Endothelial cell of umbilical vein (primary cell): ENCODE results near the gene SLC16A2. TPM values are rescaled to one million over a fixed set of nuclear protein-coding genes. Genes with fewer than 3 reads are reported as not detected.

ENCODE experiments used
- BruUV-seq: library from RNA; stranded (reverse); fragments of 400-500 nt; replicated peaks from 2 replicates; lab custom pipeline; 2021; lab: Mats Ljungman, UMichigan
- CTCF ChIA-PET: fragments of 300-600, 350-600 bp; sonication (Branson Sonifier 250); formaldehyde crosslinking; loops from one replicate; lab custom pipeline; 2021; ENCODE audit warnings: antibody characterized with exemption, inconsistent platforms; lab: Charles Lee
- POLR2A ChIA-PET: fragments of 300-600, 350-600 bp; sonication (Branson Sonifier 250); formaldehyde crosslinking; loops from one replicate; lab custom pipeline; 2021; ENCODE audit warnings: antibody characterized with exemption, inconsistent platforms; lab: Charles Lee
- DNase-seq: peaks from one replicate; pipeline ENCODE4 v3.0.0-alpha.2; 2011; ENCODE audit warnings: low read depth, low spot score
- FAIRE-seq: peaks from 2 replicates; lab custom pipeline; 2011; peaks lifted over from hg19 to GRCh38; lab: Jason Lieb, UNC
- H2AFZ ChIP-seq: 2 replicates; pipeline ENCODE4 v1.6.0; 2012; ENCODE audit warnings: low read depth, low read length, control low read depth, inconsistent platforms
- H3K27ac ChIP-seq: 2 replicates; pipeline ENCODE4 v1.5.1; 2011; ENCODE audit warnings: low read depth, mild to moderate bottlenecking, control low read depth, low read length, moderate library complexity; ENCODE audit not compliant: insufficient read depth
- H3K27me3 ChIP-seq, 2 experiments: 2 replicates each; pipeline versions ENCODE4 v1.6.0 to v1.6.1; 2011; ENCODE audit warnings: low read length in 2 of 2, mixed read lengths in 1 of 2; ENCODE audit not compliant: control insufficient read depth in 2 of 2, insufficient read depth in 2 of 2
- H3K36me3 ChIP-seq, 2 experiments: 2 replicates in 1 of 2; 3 replicates in 1 of 2; pipeline ENCODE4 v1.5.1; 2011; ENCODE audit warnings: low read length in 2 of 2, mild to moderate bottlenecking in 1 of 2, moderate library complexity in 1 of 2; ENCODE audit not compliant: control insufficient read depth in 2 of 2, insufficient read depth in 2 of 2; ENCODE audit errors: extremely low read depth in 1 of 2
- H3K4me1 ChIP-seq: 3 replicates; pipeline ENCODE4 v1.5.1; 2011; ENCODE audit warnings: mild to moderate bottlenecking, low read length; ENCODE audit not compliant: control insufficient read depth, insufficient read depth; ENCODE audit errors: extremely low read depth
- H3K4me2 ChIP-seq: 2 replicates; pipeline ENCODE4 v1.6.1; 2011; ENCODE audit warnings: low read length, control low read depth, mixed read lengths; ENCODE audit not compliant: insufficient read depth
- H3K4me3 ChIP-seq, 3 experiments: fragments of 200-600 bp in 1 of 3; sonication (generic), shearing (Covaris generic) in 1 of 3; replicated peaks in 1 of 3; 2 replicates each; pipeline ENCODE4 v1.5.1; 2011 to 2016; ENCODE audit warnings: control low read depth in 3 of 3, low read length in 3 of 3, mild to moderate bottlenecking in 2 of 3, inconsistent platforms in 1 of 3, low read depth in 1 of 3, moderate library complexity in 1 of 3; ENCODE audit not compliant: insufficient read depth in 1 of 3
- H3K79me2 ChIP-seq: 2 replicates; pipeline ENCODE4 v1.6.0; 2012; ENCODE audit warnings: low read length, inconsistent platforms; ENCODE audit not compliant: control insufficient read depth, insufficient read depth
- H3K9ac ChIP-seq: replicated peaks from 2 replicates; pipeline ENCODE3; 2011; ENCODE audit warnings: low read length, control low read depth; ENCODE audit not compliant: insufficient read depth; ENCODE audit errors: extremely low read depth
- H3K9me1 ChIP-seq: replicated peaks from 3 replicates; pipeline ENCODE4 v1.6.0; 2011; ENCODE audit warnings: mild to moderate bottlenecking, low read length; ENCODE audit not compliant: control insufficient read depth, insufficient read depth; ENCODE audit errors: extremely low read depth
- H3K9me3 ChIP-seq: replicated peaks from 2 replicates; pipeline ENCODE4 v1.5.1; 2012; ENCODE audit warnings: low read length, inconsistent platforms; ENCODE audit not compliant: control insufficient read depth, insufficient read depth
- H4K20me1 ChIP-seq: replicated peaks from 2 replicates; pipeline ENCODE3; 2011; ENCODE audit warnings: mild to moderate bottlenecking, low read length; ENCODE audit not compliant: control insufficient read depth, insufficient read depth; ENCODE audit errors: extremely low read depth
- CTCF ChIP-seq, 2 donors: IDR thresholded peaks; 1 replicate in 1 of 2; 2 replicates in 1 of 2; pipeline ENCODE4 v1.5.1; 2011; ENCODE audit warnings: low read length in 2 of 2, mild to moderate bottlenecking in 2 of 2, moderate library complexity in 2 of 2, control low read depth in 1 of 2, inconsistent platforms in 1 of 2, low read depth in 1 of 2; ENCODE audit not compliant: insufficient read depth in 1 of 2; ENCODE audit errors: extremely low read depth in 1 of 2
- EZH2 ChIP-seq: IDR thresholded peaks from 2 replicates; pipeline ENCODE4 v1.6.1; 2012; ENCODE audit warnings: borderline replicate concordance, low read depth, mild to moderate bottlenecking, moderate library complexity, low read length, inconsistent platforms; ENCODE audit not compliant: severe bottlenecking
- GATA2 ChIP-seq: IDR thresholded peaks from 2 replicates; pipeline ENCODE4 v1.7.0; 2011; ENCODE audit warnings: low read depth, mild to moderate bottlenecking, moderate library complexity, mixed read lengths, low read length; ENCODE audit not compliant: insufficient read length, insufficient read depth
- JUN ChIP-seq: IDR thresholded peaks from 2 replicates; pipeline ENCODE4 v1.6.1; 2011; ENCODE audit warnings: borderline replicate concordance, low read depth; ENCODE audit not compliant: insufficient read length, insufficient read depth
- MYC ChIP-seq: IDR thresholded peaks from one replicate; pipeline ENCODE4 v1.6.1; 2011; ENCODE audit warnings: mild to moderate bottlenecking, low read depth, low read length
- POLR2AphosphoS5 ChIP-seq: IDR thresholded peaks from 2 replicates; pipeline ENCODE4 v1.6.1; 2012; ENCODE audit warnings: low read depth, mild to moderate bottlenecking, control low read depth, low read length, moderate library complexity; ENCODE audit not compliant: insufficient read depth
- dilution Hi-C: fragments of 300-500 bp; cut with MboI; formaldehyde crosslinking; loops from one replicate; pipeline ENCODE4 v1.15.0; 2019; ENCODE audit warnings: low sequenced_read_pairs; ENCODE audit not compliant: extremely low pct_ligation_motif_present
- intact Hi-C: fragments of 100-400 bp; cut with micrococcal nuclease; formaldehyde crosslinking; loops from one replicate; pipeline ENCODE4 v1.10.0; 2022
- polyA plus RNA-seq, 4 experiments: library from polyadenylated mRNA; depleted of rRNA in 3 of 4; stranded (reverse) in 3 of 4; unstranded in 1 of 4; fragments of >200 nt; gene quantifications; 2 replicates each; pipeline versions ENCODE4 v1.2.1 to v1.2.3, GENCODE V29; 2011 to 2012; ENCODE audit warnings: missing spikeins in 1 of 4
- total RNA-seq: library from RNA; stranded (reverse); gene quantifications from 2 replicates; pipeline ENCODE4 v1.2.3, GENCODE V29; 2021

SLC16A2 gene
- total and polyA plus RNA-seq, 2 donors (not counting 3 experiments of a cell fraction or from before 2014, with no cell fraction given), result 3.1 to 3.6 TPM

- intact Hi-C loops, result loop anchor here (1.0 to 10.0 kb wide), 7 partner anchors 14 to 1052 kb away; partner anchors contain the start of gene SLC16A2
- Histone ChIP-seq H3K4me2 (no peak overlapping the region), H2AFZ (peak overlapping the region; percentile 73), H3K9me3 (no peaks in the 10 kb centered on the region), H4K20me1 (no peaks in the 10 kb centered on the region), H3K27me3 (no peaks in the 10 kb centered on the region), H3K4me1 (no peaks in the 10 kb centered on the region), H3K27ac (no peak overlapping the region), H3K4me3 (no peak overlapping the region), H3K9ac (no peak overlapping the region), H3K79me2 (no peaks in the 10 kb centered on the region), H3K36me3 (no peaks in the 10 kb centered on the region), H3K9me1 (no peaks in the 10 kb centered on the region)
- peak; percentile 80 to 94 for TF ChIP-seq CTCF (IDR thresholded peaks at IDR 0.05; ENCODE audit: extremely low read depth in 1 of 2, insufficient read depth in 1 of 2, low read depth in 1 of 2, low read length in 2 of 2)
- TF ChIP-seq JUN, result no peak
- dilution Hi-C loops, result no loop called here
- DNase-seq (peak; percentile 77), FAIRE-seq (peak; percentile 58)
- ChIA-PET POLR2A (no interaction called here), CTCF (no interaction called here)
- no TSS peak for BruUV-seq
Observed at GRCh38 chrX:74550295-74550802, 129.1 kb downstream of the SLC16A2 start.

GRCh38 chrX:74551934-74552333 lies 130.6 kb downstream of the SLC16A2 start:
- no peaks in the 10 kb centered on the region for H3K4me1 ChIP-seq
- dilution Hi-C loops, result no loop called here
- H3K4me2 ChIP-seq, result no peak overlapping the region
- intact Hi-C loops, result loop anchor here (5.0 to 10.0 kb wide), 2 partner anchors 417 to 1050 kb away; no protein-coding TSS in a partner anchor
- H3K9me3 ChIP-seq, result no peaks in the 10 kb centered on the region
- no peaks in the 10 kb centered on the region for H3K9me1 ChIP-seq
- BruUV-seq, result no TSS peak
- POLR2A ChIA-PET, result no interaction called here
- H4K20me1 ChIP-seq, result no peaks in the 10 kb centered on the region
- CTCF ChIA-PET, result no interaction called here
- H3K9ac ChIP-seq, result no peak overlapping the region
- DNase-seq, result no peak
- H2AFZ ChIP-seq, result no peak overlapping the region
- no peak for FAIRE-seq
- no peaks in the 10 kb centered on the region for H3K79me2 ChIP-seq
- H3K4me3 ChIP-seq, result no peak overlapping the region
- no peaks in the 10 kb centered on the region for H3K36me3 ChIP-seq
- no peak for TF ChIP-seq MYC
- TF ChIP-seq GATA2, result no peak
- no peak for TF ChIP-seq JUN
- no peak for TF ChIP-seq POLR2AphosphoS5
- TF ChIP-seq EZH2, result no peak
- no peak for TF ChIP-seq CTCF (IDR thresholded peaks at IDR 0.05; ENCODE audit: extremely low read depth in 1 of 2, insufficient read depth in 1 of 2, low read depth in 1 of 2, low read length in 2 of 2)
- no peak overlapping the region for H3K27ac ChIP-seq
- H3K27me3 ChIP-seq, result no peaks in the 10 kb centered on the region
